ENCODE measurements around the gene USP2.

USP2 gene

GRCh38 chr11:119340335-119341221 is 40.9 kb downstream of the USP2 start, which contains the start of gene C1QTNF5:
Gene C1QTNF5, minus strand, starts transcription at chr11:119340883. Its CDS starts 486 bp downstream, at chr11:119340397.
- DNase-seq = no peak

- no peak for DNase-seq
These were observed 41.7 kb downstream of the USP2 start for GRCh38 chr11:119339589-119340334.

DNA sequence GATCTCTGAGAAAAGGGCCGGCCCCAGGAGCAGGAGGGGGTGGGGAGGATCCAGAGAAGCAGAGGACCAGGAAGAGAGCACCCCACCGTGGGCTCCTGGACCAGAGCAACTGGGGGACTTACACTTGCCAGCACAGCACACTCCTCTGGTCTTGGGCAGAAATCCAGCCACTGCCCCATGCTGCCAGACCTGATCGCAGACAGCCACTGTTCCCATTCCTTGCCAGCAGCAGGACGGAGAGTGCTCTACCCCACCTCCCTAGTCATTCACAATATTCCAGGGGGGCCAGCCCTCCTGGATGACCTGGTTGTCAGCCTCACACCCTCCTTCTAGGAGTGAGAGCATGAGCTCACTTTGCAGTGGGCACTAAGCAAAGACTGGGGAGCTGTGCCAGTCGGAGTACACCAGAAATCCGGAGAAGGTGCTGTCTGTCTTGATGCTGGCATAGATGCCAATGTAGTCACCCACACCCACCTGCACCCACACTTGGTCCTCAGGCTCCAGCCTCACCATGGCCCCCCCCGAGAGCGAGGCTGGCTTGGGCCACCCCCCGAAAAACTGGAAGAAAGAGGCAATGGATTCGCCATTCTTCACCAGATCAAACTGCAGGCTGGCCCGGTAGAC is 42.4 kb downstream of the USP2 start:
- DNase-seq = no peak

GRCh38 chr11:119338318-119338890 is 43.1 kb downstream of the USP2 start:
- DNase-seq = no peak

DNA sequence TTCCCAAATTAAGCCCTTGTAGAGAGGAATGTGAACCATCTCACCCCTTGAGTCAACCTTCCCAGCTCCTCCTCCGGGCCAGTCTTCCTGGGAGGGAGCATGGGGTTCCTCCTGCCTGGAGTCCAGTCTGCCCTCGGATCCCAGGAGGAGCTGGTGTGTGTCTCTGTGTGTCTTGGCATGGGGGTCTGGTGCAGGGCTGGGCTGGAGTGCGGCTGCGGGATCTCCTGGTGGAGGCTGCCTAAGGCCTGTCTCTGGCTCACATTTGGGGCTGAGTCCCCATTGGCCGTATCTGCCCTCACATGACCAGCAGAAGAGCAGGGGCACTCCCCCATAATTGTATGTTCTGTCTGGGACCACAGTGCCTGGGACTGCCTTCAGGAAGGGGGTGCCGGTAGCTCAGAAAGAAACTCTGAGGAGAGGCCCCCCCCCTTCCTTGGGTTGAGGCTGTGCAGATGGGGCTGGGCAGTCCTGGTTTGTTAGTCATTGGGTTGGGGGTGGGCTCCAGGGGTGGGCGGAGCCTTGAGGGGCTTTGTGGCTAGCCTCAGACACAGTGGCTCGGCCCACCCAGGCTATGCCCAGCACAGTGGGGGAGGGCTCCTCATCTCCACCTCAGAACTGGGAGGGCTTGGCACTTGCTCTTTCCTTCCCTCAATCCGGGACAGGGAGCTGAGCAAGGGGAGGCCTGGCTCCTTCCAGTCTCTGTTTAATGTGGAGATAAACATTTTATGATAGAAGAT is 43.7 kb downstream of the USP2 start:
- no peak for DNase-seq

- DNase-seq = no peak
These were observed 44.6 kb downstream of the USP2 start for GRCh38 chr11:119336744-119337469.

DNA sequence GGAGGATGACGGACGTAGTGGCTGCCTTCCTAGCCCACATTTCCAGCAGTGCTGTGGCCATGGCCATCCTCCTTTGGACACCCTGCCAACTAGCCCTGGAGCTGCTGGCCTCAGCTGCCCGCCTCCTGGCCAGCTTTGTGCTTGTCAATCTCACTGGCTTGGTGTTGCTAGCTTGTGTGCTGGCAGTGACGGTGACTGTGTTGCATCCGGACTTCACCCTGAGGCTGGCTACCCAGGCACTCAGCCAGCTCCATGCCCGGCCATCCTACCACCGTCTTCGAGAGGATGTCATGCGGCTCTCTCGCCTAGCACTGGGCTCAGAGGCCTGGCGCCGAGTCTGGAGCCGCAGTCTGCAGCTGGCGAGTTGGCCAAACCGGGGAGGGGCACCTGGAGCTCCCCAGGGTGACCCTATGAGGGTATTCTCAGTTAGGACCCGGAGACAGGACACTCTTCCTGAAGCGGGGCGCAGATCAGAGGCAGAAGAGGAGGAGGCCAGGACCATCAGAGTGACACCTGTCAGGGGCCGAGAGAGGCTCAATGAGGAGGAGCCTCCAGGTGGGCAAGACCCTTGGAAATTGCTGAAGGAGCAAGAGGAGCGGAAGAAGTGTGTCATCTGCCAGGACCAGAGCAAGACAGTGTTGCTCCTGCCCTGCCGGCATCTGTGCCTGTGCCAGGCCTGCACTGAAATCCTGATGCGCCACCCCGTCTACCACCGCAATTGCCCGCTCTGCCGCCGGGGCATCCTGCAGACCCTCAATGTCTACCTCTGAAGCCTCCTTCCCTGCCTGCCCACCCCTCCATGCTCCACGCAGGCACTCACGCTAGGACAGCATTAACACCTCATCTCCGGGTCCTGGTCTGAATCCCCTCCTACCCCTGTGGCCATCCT is 45.6 kb downstream of the USP2 start:
- DNase-seq = no peak

DNA sequence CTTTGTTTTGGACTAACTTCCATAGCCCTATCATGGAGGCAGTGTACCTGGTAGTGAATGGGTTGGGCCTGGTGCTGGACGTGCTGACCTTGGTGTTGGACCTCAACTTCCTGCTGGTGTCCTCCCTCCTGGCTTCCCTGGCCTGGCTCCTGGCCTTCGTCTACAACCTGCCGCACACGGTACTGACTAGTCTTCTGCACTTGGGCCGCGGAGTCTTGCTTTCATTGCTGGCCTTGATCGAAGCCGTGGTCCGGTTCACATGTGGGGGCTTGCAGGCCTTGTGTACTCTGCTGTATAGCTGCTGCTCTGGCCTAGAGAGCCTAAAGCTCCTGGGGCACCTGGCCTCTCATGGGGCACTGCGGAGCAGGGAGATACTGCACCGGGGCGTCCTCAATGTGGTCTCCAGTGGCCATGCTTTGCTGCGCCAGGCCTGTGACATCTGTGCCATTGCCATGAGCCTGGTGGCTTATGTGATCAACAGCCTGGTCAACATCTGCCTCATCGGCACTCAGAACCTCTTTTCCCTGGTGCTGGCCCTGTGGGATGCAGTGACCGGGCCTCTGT is 46.3 kb downstream of the USP2 start:
- no peak for DNase-seq

- peak; percentile 91 for DNase-seq
These were observed 47.1 kb downstream of the USP2 start, which contains the start of gene RNF26 for GRCh38 chr11:119334174-119334930. Gene RNF26, plus strand, starts transcription at chr11:119334527. Its CDS starts 596 bp downstream, at chr11:119335123.

DNA sequence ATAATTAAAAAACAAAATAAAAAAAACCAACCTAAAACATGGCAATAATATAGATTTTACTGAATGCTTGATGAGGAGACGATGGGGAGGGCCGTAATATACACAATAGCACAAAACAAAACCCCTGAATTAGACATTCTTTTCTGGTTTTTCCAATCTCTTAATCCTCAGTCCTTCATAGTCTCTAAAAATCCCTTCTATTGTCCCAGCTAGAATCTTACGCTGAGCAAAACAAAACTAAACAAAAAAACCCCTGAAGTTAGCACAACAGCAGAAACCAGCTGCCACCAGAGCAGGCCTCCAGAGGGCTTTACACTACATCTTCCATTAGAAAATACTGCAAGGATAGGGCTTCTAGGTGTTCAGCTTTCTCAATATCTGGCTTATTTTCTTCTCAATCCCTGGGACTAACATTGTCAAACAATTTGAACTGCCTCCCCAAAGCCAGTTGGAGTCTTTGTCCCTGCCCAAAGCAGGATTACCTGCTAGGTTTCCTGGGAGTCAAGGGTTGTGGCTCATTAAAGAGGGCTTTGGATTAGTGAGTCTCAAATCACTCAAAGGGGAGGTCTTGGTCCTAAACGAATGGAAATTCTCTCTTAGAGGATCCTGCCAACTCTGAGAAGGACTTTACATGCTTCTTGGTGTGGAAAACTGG is 49.3 kb downstream of the USP2 start:
- no peak for DNase-seq

DNA sequence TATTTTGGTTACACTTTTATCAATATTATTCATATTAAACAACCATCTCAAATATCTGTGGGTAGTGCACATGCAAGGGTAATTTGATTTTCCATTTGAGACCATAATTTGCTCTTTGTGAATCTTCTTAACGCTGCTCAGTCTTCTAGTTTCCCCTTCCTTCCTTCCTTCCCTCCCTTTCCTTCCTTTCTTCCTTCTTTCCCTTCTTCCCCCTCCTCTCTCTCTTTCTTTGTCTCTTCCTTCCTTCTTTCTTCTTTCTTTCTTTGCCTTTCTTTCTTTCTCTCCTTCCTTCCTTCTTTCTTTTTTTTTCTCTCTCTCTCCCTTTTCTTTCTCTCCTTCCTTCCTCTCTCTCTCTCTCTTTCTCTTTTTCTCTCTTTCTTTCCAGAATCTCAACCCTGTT is 51.3 kb downstream of the USP2 start:
- DNase-seq = no peak

- DNase-seq = no peak
These were observed 52.2 kb downstream of the USP2 start for GRCh38 chr11:119329320-119329719.

GRCh38 chr11:119324189-119324588 is 57.3 kb downstream of the USP2 start:
- no peak for DNase-seq

DNA sequence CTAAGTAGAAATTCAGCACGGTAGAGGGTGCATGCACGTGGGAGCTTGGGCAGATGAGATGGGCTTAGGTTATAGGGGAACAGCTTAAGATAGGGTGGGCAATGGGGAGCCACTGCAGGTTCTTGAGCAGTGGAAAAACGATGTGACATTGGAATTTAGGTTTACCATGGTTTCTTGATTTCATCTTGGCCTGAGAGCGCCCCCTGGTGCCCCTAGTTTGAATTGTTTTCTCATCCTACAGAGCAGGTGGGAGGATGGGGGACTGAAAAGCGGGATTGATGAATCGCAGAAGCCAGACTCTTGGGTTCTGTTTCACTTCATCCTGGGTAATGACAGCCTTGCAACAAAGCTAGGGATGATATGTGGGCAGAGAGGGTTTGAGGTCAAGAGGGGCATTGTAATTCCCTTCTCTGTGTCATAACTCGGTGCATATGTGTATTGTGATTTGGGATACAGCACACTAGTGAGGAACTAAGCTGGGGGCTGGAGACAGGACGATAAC is 57.9 kb downstream of the USP2 start:
- no peak for DNase-seq

- no peak for DNase-seq
These were observed 58.5 kb downstream of the USP2 start for GRCh38 chr11:119322921-119323531.

- DNase-seq = no peak
These were observed 59.1 kb downstream of the USP2 start for GRCh38 chr11:119322360-119322739.

DNA sequence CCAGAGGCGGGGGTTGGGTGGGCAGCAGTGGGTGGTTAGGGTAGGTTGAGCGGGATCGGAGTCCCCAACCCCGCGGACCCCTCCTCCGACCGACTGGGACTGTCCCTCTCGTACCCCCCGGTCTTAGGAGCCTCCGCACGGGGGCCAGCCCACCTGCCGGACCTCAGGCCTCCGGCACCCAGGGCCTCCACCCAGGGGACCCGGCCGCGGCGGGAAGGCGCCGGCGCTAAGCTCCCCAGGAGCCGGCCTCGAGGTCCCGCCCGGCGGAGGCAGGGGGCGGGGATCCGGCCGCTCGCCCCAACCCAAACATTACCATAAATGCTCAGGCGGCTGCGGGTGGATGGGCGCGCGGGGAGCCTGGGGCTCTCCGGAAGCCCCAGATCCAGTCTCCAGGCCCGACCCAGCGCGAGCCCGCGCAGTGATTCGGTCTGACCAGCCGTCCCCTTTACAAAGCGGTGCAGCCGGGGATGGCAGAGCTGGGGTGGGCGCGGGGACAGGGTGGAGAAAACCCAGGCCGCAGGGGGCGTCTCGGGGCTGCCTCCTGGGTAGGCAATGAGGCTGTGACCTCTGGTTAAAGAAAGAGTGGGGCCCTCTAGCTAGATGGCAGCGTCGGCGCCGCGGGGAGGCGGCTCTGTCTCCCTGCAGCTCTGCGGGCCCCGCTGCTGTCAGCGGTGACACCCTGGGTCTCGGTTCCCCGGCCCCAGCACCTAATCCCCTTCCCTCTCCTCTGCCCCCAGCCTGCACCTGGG is 60.5 kb downstream of the USP2 start:
- DNase-seq = no peak

Data from NCI-H2171 (cell line).